Breast epithelium (tissue), 3 donors: ENCODE results near the gene C1orf105.

ENCODE experiments used
- POLR2A ChIP-seq: fragments of 450-650 bp; IDR thresholded peaks from one replicate; pipeline ENCODE4 v1.6.1; 2016; ENCODE audit warnings: antibody characterized with exemption, mild to moderate bottlenecking, moderate library complexity
- TF ChIP-seq, protein P1 (sequence below), 3 donors: fragments of 450-650 bp; IDR thresholded peaks; one replicate each; pipeline ENCODE4 v1.5.1; 2016 to 2017; ENCODE audit warnings: antibody characterized with exemption in 3 of 3, mild to moderate bottlenecking in 3 of 3, moderate library complexity in 3 of 3

DNA sequence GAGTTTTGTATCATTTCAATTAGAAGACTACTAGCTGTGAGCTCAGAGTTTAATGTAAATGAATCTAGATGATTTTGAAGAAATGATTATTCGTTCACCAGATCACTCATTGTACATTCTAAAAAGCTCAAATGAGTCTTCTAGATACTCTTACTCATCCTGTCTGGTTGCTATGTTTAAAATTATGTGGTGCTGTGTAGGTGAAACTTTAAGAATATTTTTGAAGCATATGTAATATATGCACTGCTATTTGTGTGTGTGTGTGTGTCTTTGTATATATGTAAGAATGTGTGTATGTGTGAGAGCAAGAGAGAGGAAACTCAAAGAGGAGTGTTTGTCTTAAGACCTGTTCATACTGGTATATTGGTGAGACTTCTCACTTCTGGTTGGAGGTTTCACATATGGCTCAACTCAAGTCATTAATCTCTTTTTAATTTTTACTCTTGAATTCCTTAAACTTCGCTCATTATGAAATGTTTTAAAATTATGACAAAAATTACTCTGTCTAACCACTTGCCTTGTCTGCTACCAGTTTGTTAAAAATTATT, 8.6 kb upstream of the C1orf105 start:
- TF ChIP-seq, protein P1, sequence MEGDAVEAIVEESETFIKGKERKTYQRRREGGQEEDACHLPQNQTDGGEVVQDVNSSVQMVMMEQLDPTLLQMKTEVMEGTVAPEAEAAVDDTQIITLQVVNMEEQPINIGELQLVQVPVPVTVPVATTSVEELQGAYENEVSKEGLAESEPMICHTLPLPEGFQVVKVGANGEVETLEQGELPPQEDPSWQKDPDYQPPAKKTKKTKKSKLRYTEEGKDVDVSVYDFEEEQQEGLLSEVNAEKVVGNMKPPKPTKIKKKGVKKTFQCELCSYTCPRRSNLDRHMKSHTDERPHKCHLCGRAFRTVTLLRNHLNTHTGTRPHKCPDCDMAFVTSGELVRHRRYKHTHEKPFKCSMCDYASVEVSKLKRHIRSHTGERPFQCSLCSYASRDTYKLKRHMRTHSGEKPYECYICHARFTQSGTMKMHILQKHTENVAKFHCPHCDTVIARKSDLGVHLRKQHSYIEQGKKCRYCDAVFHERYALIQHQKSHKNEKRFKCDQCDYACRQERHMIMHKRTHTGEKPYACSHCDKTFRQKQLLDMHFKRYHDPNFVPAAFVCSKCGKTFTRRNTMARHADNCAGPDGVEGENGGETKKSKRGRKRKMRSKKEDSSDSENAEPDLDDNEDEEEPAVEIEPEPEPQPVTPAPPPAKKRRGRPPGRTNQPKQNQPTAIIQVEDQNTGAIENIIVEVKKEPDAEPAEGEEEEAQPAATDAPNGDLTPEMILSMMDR (IDR thresholded peaks at IDR 0.05), result no peak
- no peak for TF ChIP-seq POLR2A
